Right renal cortex interstitium (tissue), 3 donors: ENCODE data around the gene KRTAP10-9. TPM values are rescaled to one million over a fixed set of nuclear protein-coding genes. Genes with fewer than 3 reads are reported as not detected.
"Not testable (repeated sequence)": the region's sequence is repeated elsewhere in the genome, so short reads cannot be mapped to it uniquely, and the experiment has no call there.

Experiments
- DNase-seq, 3 donors: peaks; one replicate each; pipeline ENCODE4 v3.0.0-alpha.2; 2013; ENCODE audit warnings: low read depth in 3 of 3, low spot score in 2 of 3
- polyA plus RNA-seq, 3 donors: library from polyadenylated mRNA; unstranded; fragments of 120-200 nt; gene quantifications; one replicate each; pipeline ENCODE4 v1.2.1, GENCODE V29; 2013; ENCODE audit not compliant: insufficient read length in 3 of 3

The KRTAP10-9 gene
- polyA plus RNA-seq, 3 donors, result not detected

- DNase-seq, result no peak
Observed at GRCh38 chr21:44656868-44657267, 30.0 kb downstream of the KRTAP10-9 start.

GRCh38 chr21:44657635-44658540 is 31.0 kb downstream of the KRTAP10-9 start, which contains the start of gene KRTAP12-3:
KRTAP12-3 (plus strand) TSS chr21:44657932; CDS start chr21:44657980, 48 bp downstream.
- no peak for DNase-seq

- DNase-seq, result no peak
Observed at GRCh38 chr21:44658541-44658910, 31.6 kb downstream of the KRTAP10-9 start.

GRCh38 chr21:44658913-44659595 is 32.2 kb downstream of the KRTAP10-9 start:
- no peak for DNase-seq

- DNase-seq, result not testable (repeated sequence)
Observed at GRCh38 chr21:44661567-44661966, 34.7 kb downstream of the KRTAP10-9 start.

GRCh38 chr21:44664691-44665090 is 37.8 kb downstream of the KRTAP10-9 start:
- no peak for DNase-seq

- no peak for DNase-seq
Observed at GRCh38 chr21:44666401-44667320, 39.8 kb downstream of the KRTAP10-9 start, which contains the start of gene KRTAP12-2. KRTAP12-2 (minus strand) TSS chr21:44666927; CDS start chr21:44666886, 41 bp downstream.

- no peak for DNase-seq
Observed at GRCh38 chr21:44667612-44668011, 40.7 kb downstream of the KRTAP10-9 start.

GRCh38 chr21:44670642-44671432 is 43.9 kb downstream of the KRTAP10-9 start:
- no peak for DNase-seq

- DNase-seq, result no peak
Observed at GRCh38 chr21:44671911-44672310, 45.0 kb downstream of the KRTAP10-9 start.

GRCh38 chr21:44677881-44678280 is 51.0 kb downstream of the KRTAP10-9 start:
- DNase-seq, result no peak

Other genes starting within 250 kb of the KRTAP10-9 start
- 1 to 10 TPM; 3.8 to 4.5 (median 4.2) TPM for gene LRRC3, start 171.6 kb upstream of the KRTAP10-9 start, polyA plus RNA-seq
- not detected for gene KRTAP10-1, start 86.9 kb upstream of the KRTAP10-9 start, polyA plus RNA-seq
- gene KRTAP10-2, start 75.6 kb upstream of the KRTAP10-9 start, polyA plus RNA-seq, result not detected
- not detected for gene KRTAP10-3, start 68.3 kb upstream of the KRTAP10-9 start, polyA plus RNA-seq
- not detected for gene KRTAP10-4, start 53.4 kb upstream of the KRTAP10-9 start, polyA plus RNA-seq
- not detected for gene KRTAP10-5, start 46.5 kb upstream of the KRTAP10-9 start, polyA plus RNA-seq
- not detected for gene KRTAP10-6, start 34.6 kb upstream of the KRTAP10-9 start, polyA plus RNA-seq
- gene KRTAP10-7, start 26.5 kb upstream of the KRTAP10-9 start, polyA plus RNA-seq, result under 1 TPM in 1 of 3 donors, not detected in 2; 0.08 TPM
- not detected for gene KRTAP10-8, start 15.0 kb upstream of the KRTAP10-9 start, polyA plus RNA-seq
- not detected for gene KRTAP10-10, start 10.3 kb downstream of the KRTAP10-9 start, polyA plus RNA-seq
- not detected for gene KRTAP10-11, start 19.3 kb downstream of the KRTAP10-9 start, polyA plus RNA-seq
- not detected for gene KRTAP12-4, start 27.6 kb downstream of the KRTAP10-9 start, polyA plus RNA-seq
- gene KRTAP12-3, start 30.8 kb downstream of the KRTAP10-9 start, polyA plus RNA-seq, result not detected
- not detected for gene KRTAP12-2, start 39.8 kb downstream of the KRTAP10-9 start, polyA plus RNA-seq
- gene KRTAP12-1, start 55.1 kb downstream of the KRTAP10-9 start, polyA plus RNA-seq, result not detected
- gene KRTAP10-12, start 70.1 kb downstream of the KRTAP10-9 start, polyA plus RNA-seq, result not detected
- gene TSPEAR, start 84.5 kb downstream of the KRTAP10-9 start, polyA plus RNA-seq, result under 1 TPM; 0.53 to 0.67 (median 0.62) TPM
- gene UBE2G2, start 174.7 kb downstream of the KRTAP10-9 start, polyA plus RNA-seq, result 10 to 100 TPM; 63.1 to 80.9 (median 80.6) TPM
- gene SUMO3, start 191.0 kb downstream of the KRTAP10-9 start, polyA plus RNA-seq, result 100 to 1,000 TPM; 119 to 121 (median 119) TPM
- gene PTTG1IP, start 246.6 kb downstream of the KRTAP10-9 start, polyA plus RNA-seq, result 100 to 1,000 TPM; 262 to 281 (median 279) TPM